AG04450 (cell line): Measurements from ENCODE around the gene ENTPD5. TPM values are rescaled to one million over a fixed set of nuclear protein-coding genes. Genes with fewer than 3 reads are reported as not detected.
"Not testable (repeated sequence)": the region's sequence is repeated elsewhere in the genome, so short reads cannot be mapped to it uniquely, and the experiment has no call there.

ENCODE experiments used
- CTCF ChIA-PET: fragments of 300-600, 350-600 bp; formaldehyde crosslinking; extraction: SDS; loops from one replicate; lab custom pipeline; 2022; ENCODE audit warnings: antibody characterized with exemption, inconsistent platforms; lab: Charles Lee
- POLR2A ChIA-PET: fragments of 350-600 bp; formaldehyde crosslinking; extraction: SDS; loops from one replicate; lab custom pipeline; 2021; ENCODE audit warnings: antibody characterized with exemption, inconsistent platforms; lab: Yijun Ruan, JAX
- DNase-seq: peaks from one replicate; pipeline ENCODE4 v3.0.0-alpha.2; 2011; ENCODE audit warnings: low read depth, low spot score
- H3K27ac ChIP-seq: one replicate; pipeline ENCODE4 v1.5.1; 2012; ENCODE audit warnings: low read depth, low read length, control low read depth
- H3K27me3 ChIP-seq: one replicate; pipeline ENCODE4 v1.6.0; 2012; ENCODE audit warnings: low read length; ENCODE audit not compliant: control insufficient read depth, insufficient read depth
- H3K4me3 ChIP-seq: 2 replicates; pipeline ENCODE4 v1.5.1; 2011; ENCODE audit warnings: mild to moderate bottlenecking, low read depth, low read length, control low read depth
- H3K9me3 ChIP-seq: 2 replicates; pipeline ENCODE4 v1.5.1; 2012; ENCODE audit warnings: low read length; ENCODE audit not compliant: control insufficient read depth, insufficient read depth
- CTCF ChIP-seq: IDR thresholded peaks from 2 replicates; pipeline ENCODE4 v1.5.1; 2011; ENCODE audit warnings: low read depth, low read length, control low read depth, inconsistent platforms
- polyA plus RNA-seq: library from polyadenylated mRNA; depleted of rRNA; stranded (reverse); fragments of >200 nt; gene quantifications from 2 replicates; pipeline ENCODE4 v1.2.3, GENCODE V29; 2011

Gene ENTPD5
- polyA plus RNA-seq, 1 experiment = 11.4 TPM

GRCh38 chr14:73936548-73936947 lies 82.5 kb downstream of the ENTPD5 start:
- POLR2A ChIA-PET = interaction anchor here (1.0 kb wide), 1 partner anchor 368 kb away, joined by 3 read pairs; the partner anchor contains the start of gene ACOT2
- Histone ChIP-seq H3K4me3 (no peak overlapping the region), H3K27ac (no peak overlapping the region)

GRCh38 chr14:73935666-73936065 lies 83.4 kb downstream of the ENTPD5 start:
- peak; percentile 36 for TF ChIP-seq CTCF
- POLR2A ChIA-PET = interaction anchor here (1.0 kb wide), 1 partner anchor 367 kb away, joined by 3 read pairs; the partner anchor contains the start of gene ACOT2
- no peaks in the 10 kb centered on the region for H3K9me3 ChIP-seq
- no peaks in the 10 kb centered on the region for H3K27me3 ChIP-seq
- CTCF ChIA-PET = interaction anchor here (0.5 to 1.8 kb wide), 7 partner anchors 11 to 303 kb away, joined by 3 to 6 read pairs (median 4); no protein-coding TSS in a partner anchor
- H3K4me3 ChIP-seq = no peak overlapping the region
- H3K27ac ChIP-seq = no peak overlapping the region
- DNase-seq = no peak

More at GRCh38 chr14:73936548-73936947, 82.5 kb downstream of the ENTPD5 start:
- Histone ChIP-seq H3K9me3 (no peaks in the 10 kb centered on the region), H3K27me3 (no peaks in the 10 kb centered on the region)
- no peak for TF ChIP-seq CTCF
- CTCF ChIA-PET = interaction anchor here (1.4 to 1.8 kb wide), 4 partner anchors 10 to 207 kb away, joined by 4 to 6 read pairs (median 4); no protein-coding TSS in a partner anchor
- DNase-seq = no peak

GRCh38 chr14:73924337-73924736 lies 94.8 kb downstream of the ENTPD5 start:
- Histone ChIP-seq H3K27ac (peak overlapping the region; percentile 66), H3K9me3 (no peaks in the 10 kb centered on the region), H3K4me3 (no peak overlapping the region), H3K27me3 (no peaks in the 10 kb centered on the region)
- peak; percentile 24 for DNase-seq
- TF ChIP-seq CTCF = no peak
- ChIA-PET CTCF (interaction anchor here (1.2 to 1.6 kb wide), 2 partner anchors 12 to 195 kb away, joined by 3 to 4 read pairs; no protein-coding TSS in a partner anchor), POLR2A (no interaction called here)

- DNase-seq, H3K4me3 ChIP-seq, POLR2A ChIA-PET, H3K27me3 ChIP-seq, CTCF ChIA-PET, H3K27ac ChIP-seq, H3K9me3 ChIP-seq: not testable (repeated sequence)
Measured at GRCh38 chr14:73919457-73919856, 99.6 kb downstream of the ENTPD5 start.

GRCh38 chr14:73916324-73916723 lies 102.8 kb downstream of the ENTPD5 start:
- Histone ChIP-seq H3K4me3 (no peak overlapping the region), H3K27ac (no peak overlapping the region), H3K27me3 (no peaks in the 10 kb centered on the region), H3K9me3 (peaks cover 5% of the 10 kb centered on the region; the same call in 1 of the 2 replicates)
- DNase-seq = no peak
- TF ChIP-seq CTCF = no peak
- POLR2A ChIA-PET = no interaction called here
- CTCF ChIA-PET = no interaction called here
